NB4 (cell line): Measurements from ENCODE around the gene ATP10A.

Source experiments
- MAX ChIP-seq: IDR thresholded peaks from 2 replicates; pipeline ENCODE4 v1.6.1; 2011; ENCODE audit warnings: low read depth, low read length
- POLR2A ChIP-seq: IDR thresholded peaks from 2 replicates; pipeline ENCODE4 v1.6.1; 2011; ENCODE audit warnings: mild to moderate bottlenecking; ENCODE audit not compliant: insufficient read length; ENCODE audit errors: extremely low read depth
- TF ChIP-seq, protein P1 (sequence below): IDR thresholded peaks from one replicate; pipeline ENCODE4 v1.5.1; 2012; ENCODE audit warnings: low read depth, low read length

DNA sequence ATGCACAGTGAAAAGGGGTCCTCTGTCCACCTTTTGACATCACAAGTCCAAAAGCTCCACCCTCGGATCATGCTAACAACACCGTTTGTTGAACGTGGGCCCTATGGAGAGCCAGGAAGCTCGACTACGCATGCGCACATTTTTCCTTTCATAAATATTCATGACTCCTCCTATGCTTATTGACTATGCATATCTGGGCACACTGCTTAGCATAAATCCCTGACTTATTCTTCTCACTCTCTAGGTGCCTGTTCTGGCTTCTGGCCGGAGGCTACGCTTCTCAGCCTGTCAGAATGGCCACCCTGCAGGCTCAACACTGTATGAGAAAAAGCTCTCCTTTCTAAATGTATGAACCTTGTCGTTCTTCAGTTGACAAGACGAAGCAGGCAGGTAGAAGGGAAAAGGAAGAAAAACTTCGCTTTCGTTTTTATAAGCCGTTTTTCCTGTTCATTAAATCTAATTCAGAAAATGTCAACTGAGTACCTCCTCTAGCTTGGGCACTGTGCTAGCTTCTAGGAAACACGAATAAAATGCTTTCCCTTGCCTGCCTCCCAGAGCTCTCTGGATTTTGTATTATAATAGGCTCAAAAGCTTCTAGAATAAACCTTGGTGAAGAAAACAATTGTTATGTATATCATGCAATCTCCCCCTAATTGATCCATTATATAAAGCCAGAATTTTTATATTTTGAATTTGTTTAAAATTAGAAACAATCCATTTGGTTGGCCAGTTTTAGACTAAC lies 207.7 kb downstream of the ATP10A start:
- TF ChIP-seq, protein P1, sequence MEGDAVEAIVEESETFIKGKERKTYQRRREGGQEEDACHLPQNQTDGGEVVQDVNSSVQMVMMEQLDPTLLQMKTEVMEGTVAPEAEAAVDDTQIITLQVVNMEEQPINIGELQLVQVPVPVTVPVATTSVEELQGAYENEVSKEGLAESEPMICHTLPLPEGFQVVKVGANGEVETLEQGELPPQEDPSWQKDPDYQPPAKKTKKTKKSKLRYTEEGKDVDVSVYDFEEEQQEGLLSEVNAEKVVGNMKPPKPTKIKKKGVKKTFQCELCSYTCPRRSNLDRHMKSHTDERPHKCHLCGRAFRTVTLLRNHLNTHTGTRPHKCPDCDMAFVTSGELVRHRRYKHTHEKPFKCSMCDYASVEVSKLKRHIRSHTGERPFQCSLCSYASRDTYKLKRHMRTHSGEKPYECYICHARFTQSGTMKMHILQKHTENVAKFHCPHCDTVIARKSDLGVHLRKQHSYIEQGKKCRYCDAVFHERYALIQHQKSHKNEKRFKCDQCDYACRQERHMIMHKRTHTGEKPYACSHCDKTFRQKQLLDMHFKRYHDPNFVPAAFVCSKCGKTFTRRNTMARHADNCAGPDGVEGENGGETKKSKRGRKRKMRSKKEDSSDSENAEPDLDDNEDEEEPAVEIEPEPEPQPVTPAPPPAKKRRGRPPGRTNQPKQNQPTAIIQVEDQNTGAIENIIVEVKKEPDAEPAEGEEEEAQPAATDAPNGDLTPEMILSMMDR, result no peak
- TF ChIP-seq MAX (no peak), POLR2A (no peak)
